GM23338 (cell line): ENCODE measurements around the gene WSCD1. TPM values are rescaled to one million over a fixed set of nuclear protein-coding genes. Genes with fewer than 3 reads are reported as not detected.

Experiments
- ATAC-seq: fragments of 200-7000 bp; cut with Tn5 transposase; 3 replicates; pipeline ENCODE4 v1.9.1; 2020
- DNase-seq: peaks from one replicate; pipeline ENCODE4 v3.0.0-alpha.2; 2015; ENCODE audit warnings: low spot score
- H2AFZ ChIP-seq: fragments of 200-600 bp; sonication (generic); 2 replicates; pipeline ENCODE4 v1.8.0; 2016; ENCODE audit warnings: antibody characterized with exemption, mild to moderate bottlenecking, moderate library complexity
- H3F3A ChIP-seq: fragments of 200-600 bp; sonication (generic); replicated peaks from 2 replicates; pipeline ENCODE4 v1.8.0; 2017; ENCODE audit warnings: antibody characterized with exemption, mixed run types, low read depth
- H3K27ac ChIP-seq: fragments of 200-600 bp; sonication (generic); 2 replicates; pipeline ENCODE4 v1.6.1; 2016; ENCODE audit warnings: low read depth
- H3K27me3 ChIP-seq: fragments of 200-600 bp; sonication (generic); 2 replicates; pipeline ENCODE4 v1.8.0; 2016; ENCODE audit warnings: mild to moderate bottlenecking, mixed run types, moderate library complexity; ENCODE audit not compliant: insufficient read depth
- H3K36me3 ChIP-seq: fragments of 200-600 bp; sonication (generic); 2 replicates; pipeline ENCODE4 v1.8.0; 2016; ENCODE audit warnings: mild to moderate bottlenecking; ENCODE audit not compliant: insufficient read depth
- H3K4me1 ChIP-seq: fragments of 200-600 bp; sonication (generic); 2 replicates; pipeline ENCODE4 v1.8.0; 2016; ENCODE audit warnings: mild to moderate bottlenecking, moderate library complexity; ENCODE audit not compliant: insufficient read depth
- H3K4me2 ChIP-seq: fragments of 200-600 bp; sonication (generic); 2 replicates; pipeline ENCODE4 v1.7.1; 2017; ENCODE audit warnings: mixed run types
- H3K4me3 ChIP-seq: fragments of 200-600 bp; sonication (generic); 2 replicates; pipeline ENCODE4 v1.6.1; 2016; ENCODE audit warnings: mixed run types
- H3K79me2 ChIP-seq: fragments of 200-600 bp; sonication (generic); replicated peaks from 2 replicates; pipeline ENCODE4 v1.8.0; 2017; ENCODE audit warnings: mild to moderate bottlenecking; ENCODE audit not compliant: insufficient read depth
- H3K9me2 ChIP-seq: fragments of 200-600 bp; sonication (generic); 2 replicates; pipeline ENCODE4 v1.8.0; 2017; ENCODE audit not compliant: insufficient read depth
- H4K20me1 ChIP-seq: fragments of 200-600 bp; sonication (generic); replicated peaks from 2 replicates; pipeline ENCODE4 v1.8.0; 2017; ENCODE audit warnings: mild to moderate bottlenecking; ENCODE audit not compliant: insufficient read depth
- H3K27ac Mint-ChIP-seq: 2 replicates; pipeline ENCODE4 v1.8.0; 2020; ENCODE audit warnings: inconsistent platforms, mild to moderate bottlenecking, moderate library complexity, mixed read lengths
- H3K27me3 Mint-ChIP-seq: 3 replicates; pipeline ENCODE4 v1.8.0; 2022; ENCODE audit warnings: low read depth, mild to moderate bottlenecking, moderate library complexity, mixed read lengths, inconsistent platforms; ENCODE audit not compliant: insufficient read depth, poor library complexity
- H3K36me3 Mint-ChIP-seq: 3 replicates; pipeline ENCODE4 v1.8.0; 2021; ENCODE audit warnings: low read depth, mild to moderate bottlenecking, inconsistent platforms, moderate library complexity, mixed read lengths
- H3K4me1 Mint-ChIP-seq: 3 replicates; pipeline ENCODE4 v1.8.0; 2020; ENCODE audit warnings: mild to moderate bottlenecking, inconsistent platforms, mixed read lengths
- H3K4me3 Mint-ChIP-seq: 3 replicates; pipeline ENCODE4 v1.8.0; 2021; ENCODE audit warnings: moderate library complexity, mild to moderate bottlenecking, inconsistent platforms, mixed read lengths
- H3K9me3 Mint-ChIP-seq: 3 replicates; pipeline ENCODE4 v1.8.0; 2020; ENCODE audit warnings: moderate library complexity, mild to moderate bottlenecking, inconsistent platforms, mixed read lengths
- EZH2phosphoT487 ChIP-seq: fragments of 200-600 bp; sonication (generic); IDR thresholded peaks from one replicate; pipeline ENCODE4 v1.8.1; 2018; ENCODE audit warnings: antibody characterized with exemption; ENCODE audit not compliant: unreplicated experiment
- JUNB ChIP-seq: IDR thresholded peaks from one replicate; pipeline ENCODE4 v1.6.1; 2016; ENCODE audit warnings: antibody characterized with exemption; ENCODE audit not compliant: unreplicated experiment
- NANOG ChIP-seq: IDR thresholded peaks from 2 replicates; pipeline ENCODE4 v1.6.1; 2016; ENCODE audit warnings: antibody characterized with exemption, borderline replicate concordance
- STAT1 ChIP-seq: IDR thresholded peaks from one replicate; pipeline ENCODE4 v1.6.1; 2016; ENCODE audit warnings: antibody characterized with exemption; ENCODE audit not compliant: unreplicated experiment
- ZNF114 ChIP-seq: fragments of 250-450 bp; sonication (Bioruptor Pico); IDR thresholded peaks from 2 replicates; pipeline ENCODE4 v1.5.0; 2020; ENCODE audit warnings: mild to moderate bottlenecking, moderate library complexity
- polyA plus RNA-seq: library from polyadenylated mRNA; unstranded; fragments of >200 nt; fragmentation: Nextera tagmentation; extraction: Ambion mirVana; gene quantifications from 2 replicates; pipeline ENCODE4 v1.2.1, GENCODE V29; 2016
- total RNA-seq: library from RNA; depleted of rRNA; stranded (reverse); fragments of >200 nt; shearing (Covaris generic); gene quantifications from 2 replicates; pipeline ENCODE4 v1.2.3, GENCODE V29; 2014
- TF ChIP-seq, protein P1 (sequence below): IDR thresholded peaks from one replicate; pipeline ENCODE4 v1.6.1; 2018; ENCODE audit warnings: antibody characterized with exemption; ENCODE audit not compliant: unreplicated experiment
- TF ChIP-seq, protein P2 (sequence below): fragments of 250-450 bp; sonication (Bioruptor Pico); IDR thresholded peaks from 2 replicates; pipeline ENCODE4 v1.5.0; 2020; ENCODE audit warnings: mild to moderate bottlenecking, moderate library complexity

The WSCD1 gene
- total and polyA plus RNA-seq, 2 experiments from 2014 or later: 6.1 to 38.9 TPM

DNA sequence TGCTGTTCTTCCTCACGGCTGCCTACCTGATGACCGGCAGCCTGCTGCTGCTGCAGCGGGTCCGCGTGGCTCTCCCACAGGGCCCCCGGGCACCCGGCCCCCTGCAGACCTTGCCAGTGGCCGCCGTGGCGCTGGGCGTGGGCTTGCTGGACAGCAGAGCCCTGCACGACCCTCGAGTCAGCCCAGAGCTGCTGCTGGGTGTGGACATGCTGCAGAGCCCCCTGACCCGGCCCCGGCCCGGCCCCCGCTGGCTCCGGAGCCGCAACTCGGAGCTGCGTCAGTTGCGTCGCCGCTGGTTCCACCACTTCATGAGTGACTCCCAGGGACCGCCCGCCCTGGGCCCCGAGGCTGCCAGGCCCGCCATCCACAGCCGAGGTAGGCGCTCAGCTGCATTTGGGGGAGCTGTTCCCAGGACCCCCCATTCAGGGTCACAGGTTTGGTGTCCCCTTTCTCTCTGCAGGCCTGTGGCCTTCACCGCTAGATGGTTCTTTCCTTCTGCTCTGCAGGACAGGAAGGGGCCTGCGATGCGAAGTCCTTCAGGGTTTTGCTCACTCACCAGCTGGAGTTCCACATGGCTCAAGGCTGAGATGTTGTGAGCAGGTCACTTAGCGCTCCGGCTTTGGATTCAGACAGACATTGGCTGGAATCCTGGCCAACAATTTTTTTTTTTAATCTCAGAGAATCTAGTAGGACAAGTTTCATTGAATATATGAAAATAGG lies 10.7 kb downstream of the WSCD1 start:
- H3K27me3 ChIP-seq: no peaks in the 10 kb centered on the region
- peaks cover 11% of the 10 kb centered on the region; the same call in 1 of the 2 replicates for H3K79me2 ChIP-seq
- Mint-ChIP-seq H3K27me3 (peaks cover 4% of the 10 kb centered on the region), H3K36me3 (peaks cover 20% of the 10 kb centered on the region), H3K9me3 (no peaks in the 10 kb centered on the region), H3K4me3 (no peak overlapping the region), H3K4me1 (peaks cover 46% of the 10 kb centered on the region), H3K27ac (no peak overlapping the region)
- H3F3A ChIP-seq: no peaks in the 10 kb centered on the region
- H3K4me3 ChIP-seq: no peak overlapping the region
- no peak overlapping the region for H3K4me2 ChIP-seq
- DNase-seq: no peak
- H3K9me2 ChIP-seq: no peaks in the 10 kb centered on the region
- no peak overlapping the region for H3K27ac ChIP-seq
- peaks cover 4% of the 10 kb centered on the region; the same call in 1 of the 2 replicates for H4K20me1 ChIP-seq
- H2AFZ ChIP-seq: no peak overlapping the region
- TF ChIP-seq, protein P1, sequence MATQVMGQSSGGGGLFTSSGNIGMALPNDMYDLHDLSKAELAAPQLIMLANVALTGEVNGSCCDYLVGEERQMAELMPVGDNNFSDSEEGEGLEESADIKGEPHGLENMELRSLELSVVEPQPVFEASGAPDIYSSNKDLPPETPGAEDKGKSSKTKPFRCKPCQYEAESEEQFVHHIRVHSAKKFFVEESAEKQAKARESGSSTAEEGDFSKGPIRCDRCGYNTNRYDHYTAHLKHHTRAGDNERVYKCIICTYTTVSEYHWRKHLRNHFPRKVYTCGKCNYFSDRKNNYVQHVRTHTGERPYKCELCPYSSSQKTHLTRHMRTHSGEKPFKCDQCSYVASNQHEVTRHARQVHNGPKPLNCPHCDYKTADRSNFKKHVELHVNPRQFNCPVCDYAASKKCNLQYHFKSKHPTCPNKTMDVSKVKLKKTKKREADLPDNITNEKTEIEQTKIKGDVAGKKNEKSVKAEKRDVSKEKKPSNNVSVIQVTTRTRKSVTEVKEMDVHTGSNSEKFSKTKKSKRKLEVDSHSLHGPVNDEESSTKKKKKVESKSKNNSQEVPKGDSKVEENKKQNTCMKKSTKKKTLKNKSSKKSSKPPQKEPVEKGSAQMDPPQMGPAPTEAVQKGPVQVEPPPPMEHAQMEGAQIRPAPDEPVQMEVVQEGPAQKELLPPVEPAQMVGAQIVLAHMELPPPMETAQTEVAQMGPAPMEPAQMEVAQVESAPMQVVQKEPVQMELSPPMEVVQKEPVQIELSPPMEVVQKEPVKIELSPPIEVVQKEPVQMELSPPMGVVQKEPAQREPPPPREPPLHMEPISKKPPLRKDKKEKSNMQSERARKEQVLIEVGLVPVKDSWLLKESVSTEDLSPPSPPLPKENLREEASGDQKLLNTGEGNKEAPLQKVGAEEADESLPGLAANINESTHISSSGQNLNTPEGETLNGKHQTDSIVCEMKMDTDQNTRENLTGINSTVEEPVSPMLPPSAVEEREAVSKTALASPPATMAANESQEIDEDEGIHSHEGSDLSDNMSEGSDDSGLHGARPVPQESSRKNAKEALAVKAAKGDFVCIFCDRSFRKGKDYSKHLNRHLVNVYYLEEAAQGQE: no peak
- H3K36me3 ChIP-seq: no peaks in the 10 kb centered on the region
- H3K4me1 ChIP-seq: peaks cover 6% of the 10 kb centered on the region; the same call in 1 of the 2 replicates
- no peak for ATAC-seq

- DNase-seq: no peak
- Mint-ChIP-seq H3K4me1 (peaks cover 36% of the 10 kb centered on the region), H3K9me3 (no peaks in the 10 kb centered on the region), H3K36me3 (peaks cover 20% of the 10 kb centered on the region), H3K4me3 (no peak overlapping the region), H3K27ac (peak overlapping the region; percentile 77), H3K27me3 (peaks cover 4% of the 10 kb centered on the region)
- ATAC-seq: no peak
- Histone ChIP-seq H3K9me2 (no peaks in the 10 kb centered on the region), H3K36me3 (no peaks in the 10 kb centered on the region), H3K27ac (no peak overlapping the region), H3K4me3 (no peak overlapping the region), H3K79me2 (peaks cover 11% of the 10 kb centered on the region; the same call in 1 of the 2 replicates), H3K4me1 (peaks cover 6% of the 10 kb centered on the region; the same call in 1 of the 2 replicates), H3K4me2 (no peak overlapping the region), H2AFZ (no peak overlapping the region), H3F3A (no peaks in the 10 kb centered on the region), H3K27me3 (no peaks in the 10 kb centered on the region), H4K20me1 (peaks cover 4% of the 10 kb centered on the region; the same call in 1 of the 2 replicates)
- TF ChIP-seq ZNF114 (no peak), NANOG (no peak), STAT1 (no peak), JUNB (no peak), EZH2phosphoT487 (no peak)
- TF ChIP-seq, protein P2, sequence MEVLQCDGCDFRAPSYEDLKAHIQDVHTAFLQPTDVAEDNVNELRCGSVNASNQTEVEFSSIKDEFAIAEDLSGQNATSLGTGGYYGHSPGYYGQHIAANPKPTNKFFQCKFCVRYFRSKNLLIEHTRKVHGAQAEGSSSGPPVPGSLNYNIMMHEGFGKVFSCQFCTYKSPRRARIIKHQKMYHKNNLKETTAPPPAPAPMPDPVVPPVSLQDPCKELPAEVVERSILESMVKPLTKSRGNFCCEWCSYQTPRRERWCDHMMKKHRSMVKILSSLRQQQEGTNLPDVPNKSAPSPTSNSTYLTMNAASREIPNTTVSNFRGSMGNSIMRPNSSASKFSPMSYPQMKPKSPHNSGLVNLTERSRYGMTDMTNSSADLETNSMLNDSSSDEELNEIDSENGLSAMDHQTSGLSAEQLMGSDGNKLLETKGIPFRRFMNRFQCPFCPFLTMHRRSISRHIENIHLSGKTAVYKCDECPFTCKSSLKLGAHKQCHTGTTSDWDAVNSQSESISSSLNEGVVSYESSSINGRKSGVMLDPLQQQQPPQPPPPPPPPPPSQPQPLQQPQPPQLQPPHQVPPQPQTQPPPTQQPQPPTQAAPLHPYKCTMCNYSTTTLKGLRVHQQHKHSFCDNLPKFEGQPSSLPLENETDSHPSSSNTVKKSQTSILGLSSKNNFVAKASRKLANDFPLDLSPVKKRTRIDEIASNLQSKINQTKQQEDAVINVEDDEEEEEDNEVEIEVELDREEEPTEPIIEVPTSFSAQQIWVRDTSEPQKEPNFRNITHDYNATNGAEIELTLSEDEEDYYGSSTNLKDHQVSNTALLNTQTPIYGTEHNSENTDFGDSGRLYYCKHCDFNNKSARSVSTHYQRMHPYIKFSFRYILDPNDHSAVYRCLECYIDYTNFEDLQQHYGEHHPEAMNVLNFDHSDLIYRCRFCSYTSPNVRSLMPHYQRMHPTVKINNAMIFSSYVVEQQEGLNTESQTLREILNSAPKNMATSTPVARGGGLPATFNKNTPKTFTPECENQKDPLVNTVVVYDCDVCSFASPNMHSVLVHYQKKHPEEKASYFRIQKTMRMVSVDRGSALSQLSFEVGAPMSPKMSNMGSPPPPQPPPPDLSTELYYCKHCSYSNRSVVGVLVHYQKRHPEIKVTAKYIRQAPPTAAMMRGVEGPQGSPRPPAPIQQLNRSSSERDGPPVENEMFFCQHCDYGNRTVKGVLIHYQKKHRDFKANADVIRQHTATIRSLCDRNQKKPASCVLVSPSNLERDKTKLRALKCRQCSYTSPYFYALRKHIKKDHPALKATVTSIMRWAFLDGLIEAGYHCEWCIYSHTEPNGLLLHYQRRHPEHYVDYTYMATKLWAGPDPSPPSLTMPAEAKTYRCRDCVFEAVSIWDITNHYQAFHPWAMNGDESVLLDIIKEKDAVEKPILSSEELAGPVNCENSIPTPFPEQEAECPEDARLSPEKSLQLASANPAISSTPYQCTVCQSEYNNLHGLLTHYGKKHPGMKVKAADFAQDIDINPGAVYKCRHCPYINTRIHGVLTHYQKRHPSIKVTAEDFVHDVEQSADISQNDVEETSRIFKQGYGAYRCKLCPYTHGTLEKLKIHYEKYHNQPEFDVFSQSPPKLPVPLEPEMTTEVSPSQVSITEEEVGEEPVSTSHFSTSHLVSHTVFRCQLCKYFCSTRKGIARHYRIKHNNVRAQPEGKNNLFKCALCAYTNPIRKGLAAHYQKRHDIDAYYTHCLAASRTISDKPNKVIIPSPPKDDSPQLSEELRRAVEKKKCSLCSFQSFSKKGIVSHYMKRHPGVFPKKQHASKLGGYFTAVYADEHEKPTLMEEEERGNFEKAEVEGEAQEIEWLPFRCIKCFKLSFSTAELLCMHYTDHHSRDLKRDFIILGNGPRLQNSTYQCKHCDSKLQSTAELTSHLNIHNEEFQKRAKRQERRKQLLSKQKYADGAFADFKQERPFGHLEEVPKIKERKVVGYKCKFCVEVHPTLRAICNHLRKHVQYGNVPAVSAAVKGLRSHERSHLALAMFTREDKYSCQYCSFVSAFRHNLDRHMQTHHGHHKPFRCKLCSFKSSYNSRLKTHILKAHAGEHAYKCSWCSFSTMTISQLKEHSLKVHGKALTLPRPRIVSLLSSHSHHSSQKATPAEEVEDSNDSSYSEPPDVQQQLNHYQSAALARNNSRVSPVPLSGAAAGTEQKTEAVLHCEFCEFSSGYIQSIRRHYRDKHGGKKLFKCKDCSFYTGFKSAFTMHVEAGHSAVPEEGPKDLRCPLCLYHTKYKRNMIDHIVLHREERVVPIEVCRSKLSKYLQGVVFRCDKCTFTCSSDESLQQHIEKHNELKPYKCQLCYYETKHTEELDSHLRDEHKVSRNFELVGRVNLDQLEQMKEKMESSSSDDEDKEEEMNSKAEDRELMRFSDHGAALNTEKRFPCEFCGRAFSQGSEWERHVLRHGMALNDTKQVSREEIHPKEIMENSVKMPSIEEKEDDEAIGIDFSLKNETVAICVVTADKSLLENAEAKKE (CRISPR knock-in tag): no peak
- TF ChIP-seq, protein P1: no peak
These were observed 12.2 kb downstream of the WSCD1 start for GRCh38 chr17:6082335-6082734.
